DMS114 treated with DMSO at 0.1 percent for 48 hours (cell line): ENCODE measurements around the gene EFCAB11.

Source experiments
- DNase-seq: peaks from one replicate; lab custom pipeline; 2025; ENCODE audit not compliant: unreplicated experiment; lab: John Stamatoyannopoulos, UW

Gene EFCAB11

GRCh38 chr14:89775151-89775550, 179.4 kb downstream of the EFCAB11 start:
- no peak for DNase-seq

GRCh38 chr14:89773644-89774316, 180.8 kb downstream of the EFCAB11 start:
- DNase-seq: no peak

GRCh38 chr14:89773151-89773550, 181.4 kb downstream of the EFCAB11 start:
- no peak for DNase-seq

GRCh38 chr14:89771251-89771650, 183.3 kb downstream of the EFCAB11 start:
- no peak for DNase-seq

- peak; percentile 21 for DNase-seq
Measured at GRCh38 chr14:89767861-89768268, 186.7 kb downstream of the EFCAB11 start.

GRCh38 chr14:89767131-89767530, 187.4 kb downstream of the EFCAB11 start:
- no peak for DNase-seq

- DNase-seq: no peak
Measured at GRCh38 chr14:89765346-89765745, 189.2 kb downstream of the EFCAB11 start.

GRCh38 chr14:89760086-89760485, 194.4 kb downstream of the EFCAB11 start:
- no peak for DNase-seq

- DNase-seq: no peak
Measured at GRCh38 chr14:89757313-89757939, 197.1 kb downstream of the EFCAB11 start.

GRCh38 chr14:89755816-89756215, 198.7 kb downstream of the EFCAB11 start:
- DNase-seq: no peak

GRCh38 chr14:89753828-89754412, 200.6 kb downstream of the EFCAB11 start:
- DNase-seq: no peak

- no peak for DNase-seq
Measured at GRCh38 chr14:89750908-89751392, 203.6 kb downstream of the EFCAB11 start.

- no peak for DNase-seq
Measured at GRCh38 chr14:89750281-89750755, 204.2 kb downstream of the EFCAB11 start.

- no peak for DNase-seq
Measured at GRCh38 chr14:89748004-89748403, 206.5 kb downstream of the EFCAB11 start.

GRCh38 chr14:89747126-89747525, 207.4 kb downstream of the EFCAB11 start:
- no peak for DNase-seq

- no peak for DNase-seq
Measured at GRCh38 chr14:89746654-89747053, 207.9 kb downstream of the EFCAB11 start.

- no peak for DNase-seq
Measured at GRCh38 chr14:89746135-89746534, 208.4 kb downstream of the EFCAB11 start.
